A673 (cell line): ENCODE data around the gene NUFIP1.

Experiments
- EZH2 ChIP-seq: fragments of 200-600 bp; sonication (generic); IDR thresholded peaks from 2 replicates; pipeline ENCODE4 v1.6.1; 2017; ENCODE audit warnings: borderline replicate concordance, low read depth, mild to moderate bottlenecking, mixed read lengths, antibody characterized with exemption, low read length; ENCODE audit not compliant: poor library complexity, severe bottlenecking
- TF ChIP-seq, protein P1 (sequence below): fragments of 300-800, 200-600 bp; sonication (generic); conservative IDR thresholded peaks from 2 replicates; pipeline ENCODE4 v1.5.1; 2017; ENCODE audit warnings: low read depth, mild to moderate bottlenecking, antibody characterized with exemption, low read length, moderate library complexity, mixed read lengths

DNA sequence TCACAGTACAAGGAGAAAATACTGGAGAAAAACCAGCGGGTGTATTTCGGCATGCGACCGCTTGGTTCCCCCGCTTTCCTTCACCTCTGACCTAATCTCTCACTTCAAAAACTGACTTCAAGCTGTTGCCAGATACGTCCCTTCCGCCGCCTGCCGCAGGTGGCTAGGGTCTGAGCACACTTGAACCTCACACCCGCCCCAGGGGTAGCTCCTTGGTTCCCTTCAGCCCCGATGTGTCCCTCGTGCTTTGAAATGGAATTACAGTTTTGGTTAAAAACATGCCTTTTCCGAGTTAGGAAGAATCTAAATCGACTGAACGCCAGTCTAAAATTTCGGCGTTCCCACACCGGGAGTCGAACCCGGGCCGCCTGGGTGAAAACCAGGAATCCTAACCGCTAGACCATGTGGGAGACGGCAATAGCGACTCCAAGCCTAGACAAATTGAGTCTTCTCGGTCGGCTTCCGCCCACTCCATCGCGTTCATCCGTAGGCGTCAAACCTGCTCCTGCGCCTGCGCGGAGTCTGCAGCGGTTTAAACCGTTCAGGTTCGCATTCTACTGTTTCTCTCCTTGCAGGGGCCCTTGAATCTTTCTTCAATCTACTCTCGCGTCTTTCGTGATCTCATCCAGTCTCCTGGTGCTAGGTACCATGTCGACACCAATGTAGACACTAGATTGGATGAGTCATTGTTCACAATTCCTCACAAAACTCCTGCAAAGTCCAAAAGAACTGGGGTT is 71.5 kb downstream of the NUFIP1 start:
- no peak for TF ChIP-seq EZH2
- TF ChIP-seq, protein P1, sequence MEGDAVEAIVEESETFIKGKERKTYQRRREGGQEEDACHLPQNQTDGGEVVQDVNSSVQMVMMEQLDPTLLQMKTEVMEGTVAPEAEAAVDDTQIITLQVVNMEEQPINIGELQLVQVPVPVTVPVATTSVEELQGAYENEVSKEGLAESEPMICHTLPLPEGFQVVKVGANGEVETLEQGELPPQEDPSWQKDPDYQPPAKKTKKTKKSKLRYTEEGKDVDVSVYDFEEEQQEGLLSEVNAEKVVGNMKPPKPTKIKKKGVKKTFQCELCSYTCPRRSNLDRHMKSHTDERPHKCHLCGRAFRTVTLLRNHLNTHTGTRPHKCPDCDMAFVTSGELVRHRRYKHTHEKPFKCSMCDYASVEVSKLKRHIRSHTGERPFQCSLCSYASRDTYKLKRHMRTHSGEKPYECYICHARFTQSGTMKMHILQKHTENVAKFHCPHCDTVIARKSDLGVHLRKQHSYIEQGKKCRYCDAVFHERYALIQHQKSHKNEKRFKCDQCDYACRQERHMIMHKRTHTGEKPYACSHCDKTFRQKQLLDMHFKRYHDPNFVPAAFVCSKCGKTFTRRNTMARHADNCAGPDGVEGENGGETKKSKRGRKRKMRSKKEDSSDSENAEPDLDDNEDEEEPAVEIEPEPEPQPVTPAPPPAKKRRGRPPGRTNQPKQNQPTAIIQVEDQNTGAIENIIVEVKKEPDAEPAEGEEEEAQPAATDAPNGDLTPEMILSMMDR, result peak; percentile 38; the same call in 1 of the 2 replicates
